TTC549 (cell line): Measurements from ENCODE around the gene TXNIP.

Source experiments
- FAIRE-seq: peaks from 2 replicates; lab custom pipeline; 2012; peaks lifted over from hg19 to GRCh38; lab: Jason Lieb, UNC

Gene TXNIP

DNA sequence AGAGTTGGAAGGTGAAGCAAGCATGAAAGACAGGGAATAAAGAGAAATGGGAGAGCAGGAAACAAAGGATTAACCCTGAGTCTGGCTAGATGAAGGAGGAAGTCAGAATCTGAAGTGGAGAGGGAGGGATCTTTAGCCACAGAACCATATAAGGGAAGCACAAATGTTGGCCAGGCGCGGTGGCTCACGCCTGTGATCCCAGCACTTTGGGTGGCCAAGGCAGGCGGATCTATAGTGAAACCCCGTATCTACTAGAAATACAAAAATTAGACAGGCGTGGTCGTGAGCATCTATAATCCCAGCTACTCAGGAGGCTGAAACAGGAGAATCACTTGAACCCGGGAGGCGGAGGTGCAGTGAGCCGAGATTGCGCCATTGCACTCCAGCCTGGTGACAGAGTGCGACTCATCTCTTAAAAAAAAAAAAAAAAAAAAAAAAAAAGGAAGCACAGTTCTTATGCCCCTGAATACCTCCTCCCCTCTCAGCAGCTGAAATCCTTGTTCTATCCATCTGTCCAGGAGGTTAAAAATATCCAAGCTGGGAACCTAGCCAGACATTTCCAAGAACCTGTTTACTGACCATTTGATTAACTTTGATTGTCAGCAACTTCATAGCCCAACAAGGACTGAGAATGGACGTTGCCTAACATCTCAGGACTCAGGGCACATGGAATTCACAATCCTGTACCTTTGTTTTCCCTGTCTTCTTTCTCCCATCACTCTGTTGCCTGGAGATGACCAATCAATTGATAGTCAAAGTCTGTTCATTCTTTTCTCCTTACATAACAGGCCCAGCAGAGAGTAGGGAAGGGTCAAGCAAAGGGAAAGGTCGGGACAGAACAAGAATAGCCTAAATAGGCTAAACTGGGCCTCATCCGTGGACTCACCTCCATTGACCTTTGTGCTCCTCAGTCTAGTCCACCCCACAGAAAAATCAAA, 10.6 kb downstream of the TXNIP start:
- no peak for FAIRE-seq

DNA sequence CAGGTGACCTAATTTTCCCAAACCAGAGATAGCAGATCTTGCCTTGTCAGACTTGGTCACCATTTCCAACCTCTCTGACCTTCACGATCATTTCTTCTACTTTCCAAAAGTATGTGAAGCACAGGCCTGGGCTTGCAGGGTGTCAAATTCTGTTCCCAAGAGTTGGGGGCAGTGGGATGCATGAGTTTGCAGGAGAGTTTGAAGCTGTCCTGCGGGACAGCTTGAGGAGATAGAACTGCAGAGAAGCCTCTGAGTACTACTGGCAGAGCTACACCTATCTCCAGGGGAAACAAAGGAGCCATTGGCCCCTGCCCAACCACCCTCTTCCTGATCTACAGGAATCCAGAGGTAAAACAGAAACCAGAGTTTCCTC, 11.3 kb downstream of the TXNIP start:
- no peak for FAIRE-seq

DNA sequence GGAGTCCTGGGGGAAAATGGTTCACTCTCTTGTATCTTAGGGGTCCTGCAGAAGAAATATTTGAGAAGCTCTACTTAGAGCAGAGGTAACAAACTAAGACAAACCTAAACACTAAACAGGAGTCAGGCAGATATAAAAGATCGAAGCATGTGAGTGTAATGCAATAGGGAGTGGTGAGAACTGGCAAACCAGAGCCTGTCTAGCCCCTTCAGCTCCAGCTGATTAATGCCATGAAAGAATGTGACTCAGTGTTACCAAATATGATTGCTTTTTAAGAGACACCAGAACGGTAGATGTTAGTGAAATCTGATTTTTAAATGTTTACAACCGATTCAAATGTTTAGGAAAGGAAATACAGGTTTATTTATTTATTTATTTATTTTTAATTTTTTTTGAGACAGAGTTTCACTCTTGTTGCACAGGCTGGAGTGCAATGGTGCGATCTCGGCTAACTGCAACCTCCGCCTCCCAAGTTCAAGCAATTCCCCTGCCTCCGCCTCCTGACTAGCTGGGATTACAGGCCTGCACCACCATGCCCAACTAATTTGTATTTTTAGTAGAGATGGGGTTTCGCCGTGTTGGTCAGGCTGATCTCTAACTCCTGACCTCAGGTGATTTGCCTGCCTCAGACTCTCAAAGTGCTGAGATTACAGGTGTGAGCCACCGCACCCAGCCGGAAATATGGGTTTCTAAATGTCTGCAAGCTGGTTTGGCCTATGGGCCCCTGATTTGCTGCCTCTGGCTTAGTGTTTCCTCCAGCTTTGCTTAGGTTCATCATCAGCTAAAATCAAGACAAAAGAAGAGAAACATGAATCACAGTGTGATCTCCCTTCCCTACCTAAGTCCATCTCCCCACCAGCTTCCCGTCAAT, 12.2 kb downstream of the TXNIP start:
- FAIRE-seq = no peak

DNA sequence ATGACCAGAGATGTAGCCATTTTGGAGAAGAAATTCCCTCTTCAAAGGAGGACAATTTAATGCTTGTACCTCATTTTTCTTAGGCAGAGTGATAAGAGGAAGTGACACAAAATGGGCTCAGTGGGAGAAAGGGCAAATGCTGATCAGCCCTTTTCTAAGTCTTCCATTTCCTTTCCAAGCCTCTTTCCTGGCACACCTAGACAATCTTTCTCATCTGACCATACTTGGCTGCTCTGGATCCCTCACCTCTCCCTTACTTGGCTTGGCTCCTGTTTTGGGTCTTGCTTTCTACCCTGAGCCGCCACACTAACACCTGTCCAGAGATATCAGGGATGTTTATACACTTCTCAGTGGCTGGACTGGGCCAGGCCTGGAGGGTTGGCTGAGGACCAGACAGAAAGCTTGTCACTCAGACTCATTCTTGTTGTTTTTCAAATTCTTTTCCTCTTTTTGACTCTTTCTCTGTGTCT, 13.1 kb downstream of the TXNIP start:
- FAIRE-seq = no peak

DNA sequence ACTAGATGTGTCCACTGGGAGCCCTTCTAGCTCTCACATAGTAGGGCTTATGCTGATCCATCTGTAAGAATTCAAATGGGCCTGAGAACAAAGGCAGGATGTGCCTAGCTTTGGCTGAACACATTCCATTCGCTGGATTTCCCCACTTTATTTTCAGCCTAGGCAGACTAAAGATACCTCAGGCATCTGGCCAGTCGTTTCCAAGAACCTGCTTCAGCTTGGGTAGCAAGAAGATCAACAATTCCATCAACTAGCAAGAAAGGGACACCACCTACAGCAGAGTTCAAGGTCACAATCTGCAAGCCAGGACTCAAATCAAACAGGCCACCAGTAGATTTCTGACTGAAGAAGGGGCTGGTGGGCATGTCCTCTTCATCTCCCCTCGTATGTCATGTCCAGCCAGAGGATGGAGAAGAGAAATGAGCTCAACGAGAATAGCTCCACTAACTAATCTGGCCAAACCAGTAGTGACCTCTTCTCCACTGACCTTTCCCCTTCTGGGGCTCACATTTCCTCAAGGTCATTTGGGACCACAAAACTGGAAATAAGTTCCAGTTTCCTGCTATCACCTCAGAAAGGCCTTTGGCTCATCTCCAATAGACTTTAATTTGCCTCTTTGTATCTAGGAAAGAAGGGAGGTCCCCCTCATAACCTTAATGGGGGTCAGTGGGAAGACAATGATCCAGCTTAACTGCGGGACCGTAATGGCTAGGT, 14.2 kb downstream of the TXNIP start:
- FAIRE-seq = no peak

DNA sequence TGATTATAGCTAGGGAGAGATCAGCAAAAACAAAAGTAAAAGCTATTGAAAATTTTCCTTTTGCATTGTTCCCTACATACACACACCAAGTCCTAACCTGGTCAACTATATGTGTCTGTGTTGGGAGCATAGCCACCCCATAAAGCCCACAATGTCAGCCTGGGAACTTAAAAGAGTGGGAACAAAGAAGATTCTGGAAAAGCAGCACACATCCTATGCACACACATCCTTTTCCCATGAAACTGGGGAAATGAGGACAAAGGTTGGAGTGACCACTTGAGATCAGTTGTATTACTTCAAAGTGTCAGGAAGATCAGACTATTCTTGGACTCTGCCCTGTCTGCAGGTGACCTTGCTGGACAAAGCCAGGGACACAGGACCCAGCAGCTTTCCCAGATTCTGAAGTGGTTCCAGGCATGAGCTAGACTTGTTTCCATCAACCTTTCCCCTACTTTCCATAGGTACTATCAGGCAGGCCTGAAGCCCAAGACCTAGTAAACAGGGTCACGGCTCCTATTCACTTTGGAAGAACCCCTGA, 15.9 kb downstream of the TXNIP start:
- no peak for FAIRE-seq

DNA sequence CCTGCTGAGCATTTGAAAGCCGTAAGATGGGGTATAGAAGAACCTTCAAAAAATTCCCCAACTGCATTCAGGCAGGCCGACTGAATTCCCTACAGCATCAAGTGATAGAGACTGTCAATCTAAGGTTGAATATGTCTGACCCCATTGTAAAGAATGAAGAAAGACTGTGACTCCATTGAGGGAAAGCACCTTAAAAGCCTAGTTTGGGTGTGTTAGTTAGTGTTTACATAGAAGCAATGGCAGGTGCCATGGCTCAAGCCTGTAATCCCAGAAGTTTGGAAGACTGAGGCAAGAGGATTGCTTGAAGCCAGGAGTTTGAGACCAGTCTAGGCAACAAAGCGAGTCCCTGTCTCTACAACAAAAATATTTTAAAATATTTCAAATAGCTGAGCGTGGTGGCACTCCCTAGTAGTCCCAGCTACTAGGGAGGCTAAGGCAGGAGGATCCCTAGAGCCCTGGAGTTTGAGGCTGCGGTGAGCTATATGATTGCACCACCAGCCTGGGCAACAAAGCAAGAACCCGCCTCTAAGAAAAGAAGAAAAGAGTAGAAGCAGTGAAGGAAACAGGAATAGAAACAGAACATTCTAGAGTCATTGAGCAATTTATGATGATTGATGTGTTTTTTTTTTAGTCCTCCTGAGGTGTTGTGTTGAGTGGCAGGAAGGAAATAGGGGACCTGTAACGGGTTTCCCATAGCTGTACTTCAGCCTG, 16.5 kb downstream of the TXNIP start:
- no peak for FAIRE-seq

DNA sequence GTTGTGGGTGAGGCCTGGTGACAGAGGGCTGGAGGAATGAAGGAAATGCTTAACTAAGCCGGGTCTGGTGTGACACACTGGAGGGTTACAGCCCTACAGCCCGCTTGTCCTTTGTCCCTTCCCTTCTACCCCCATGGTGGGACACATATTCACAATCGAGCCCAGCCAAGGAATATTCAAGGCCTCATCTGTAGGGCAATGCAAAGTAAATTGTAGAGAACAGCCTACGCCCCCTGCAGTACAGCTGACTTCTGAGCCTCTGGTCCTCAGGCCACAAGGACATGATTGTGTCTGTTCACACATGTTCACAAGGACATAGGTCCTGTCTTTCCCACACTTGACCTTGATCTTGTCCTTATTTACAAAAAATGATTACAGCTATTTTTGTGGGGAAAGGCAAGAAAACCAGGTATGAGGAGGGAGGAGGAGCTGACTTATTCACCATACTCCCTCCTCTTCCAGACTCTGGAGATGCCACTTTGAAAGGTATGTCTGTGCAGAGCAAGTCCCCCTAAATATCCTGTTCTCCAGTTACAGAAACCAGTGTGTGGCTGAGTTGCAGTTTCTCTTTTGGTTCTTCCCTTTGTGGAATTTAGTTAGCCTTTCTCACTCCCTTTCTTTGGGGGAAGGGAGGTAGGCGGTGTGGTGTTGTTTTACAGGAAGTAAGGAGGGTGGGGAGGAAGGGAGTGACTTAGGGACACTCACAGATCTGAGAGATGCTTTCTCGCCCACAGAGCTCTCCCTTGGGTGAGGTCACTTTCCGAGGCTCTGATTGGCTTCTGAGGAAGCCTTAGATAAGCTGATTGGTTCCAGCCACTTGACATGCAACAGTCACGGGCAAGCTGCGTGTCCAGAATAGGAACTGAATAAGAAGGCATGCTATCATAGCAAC, 17.3 kb downstream of the TXNIP start:
- peak; percentile 87 for FAIRE-seq

DNA sequence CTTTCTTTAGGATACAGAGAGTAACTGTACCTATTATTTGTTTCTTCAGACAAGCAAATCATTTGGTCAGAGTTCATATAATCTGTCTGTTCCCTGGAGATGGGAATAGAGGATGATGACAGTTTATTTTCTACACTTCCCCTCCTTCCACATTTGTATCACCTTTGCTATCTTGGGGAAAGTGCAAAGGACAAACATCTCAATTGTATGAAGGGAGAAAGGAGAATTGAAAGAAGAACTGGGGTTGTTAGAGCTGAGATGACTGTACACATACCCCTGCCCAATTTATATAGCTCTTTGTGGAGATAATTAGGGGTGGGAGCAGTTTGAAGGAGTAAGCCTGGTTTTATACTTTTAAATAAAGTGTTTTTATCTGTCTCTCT, 17.9 kb downstream of the TXNIP start:
- no peak for FAIRE-seq

DNA sequence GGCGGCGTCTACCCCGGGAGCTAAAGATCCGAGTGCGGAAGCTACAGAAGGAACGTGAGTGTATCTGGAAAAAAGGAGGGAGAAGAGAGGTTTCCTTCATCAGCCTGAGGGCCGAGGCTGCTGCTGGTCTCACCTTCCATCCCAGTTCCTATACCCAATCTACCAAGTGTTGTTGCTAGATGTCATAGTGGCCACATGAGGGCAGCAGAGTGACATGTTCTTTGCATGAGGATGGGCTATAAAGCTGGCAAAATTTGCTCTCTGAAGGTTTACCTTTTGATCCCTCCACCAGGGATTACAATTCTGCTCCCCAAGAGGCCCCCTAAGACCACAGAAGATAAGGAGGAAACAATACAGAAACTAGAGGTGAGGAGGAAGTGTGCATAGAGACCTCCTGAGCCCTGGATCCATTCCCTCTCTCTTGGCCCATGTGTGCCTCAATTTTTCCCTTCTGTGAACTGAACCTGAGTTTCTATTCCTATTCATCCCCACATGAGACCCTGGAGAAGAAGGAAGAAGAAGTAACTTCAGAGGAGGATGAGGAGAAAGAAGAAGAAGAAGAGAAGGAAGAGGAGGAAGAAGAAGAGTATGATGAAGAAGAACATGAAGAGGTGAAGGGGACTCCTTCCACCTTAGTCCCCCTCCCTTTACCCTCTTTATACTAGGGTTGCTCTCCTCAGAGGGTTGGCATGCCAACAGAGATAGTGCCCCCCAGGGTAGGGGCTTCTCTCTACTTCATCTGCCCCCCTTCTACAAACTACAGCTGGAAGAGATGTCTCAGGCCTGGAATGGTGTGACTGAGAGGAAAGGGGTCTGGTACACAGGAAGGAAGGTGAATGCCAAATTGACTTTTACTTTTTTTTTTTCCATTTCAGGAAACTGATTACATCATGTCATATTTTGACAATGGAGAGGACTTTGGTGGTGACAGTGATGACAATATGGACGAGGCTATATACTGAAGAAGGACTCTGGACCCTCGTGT, 18.6 kb downstream of the TXNIP start:
- peak; percentile 85 for FAIRE-seq

DNA sequence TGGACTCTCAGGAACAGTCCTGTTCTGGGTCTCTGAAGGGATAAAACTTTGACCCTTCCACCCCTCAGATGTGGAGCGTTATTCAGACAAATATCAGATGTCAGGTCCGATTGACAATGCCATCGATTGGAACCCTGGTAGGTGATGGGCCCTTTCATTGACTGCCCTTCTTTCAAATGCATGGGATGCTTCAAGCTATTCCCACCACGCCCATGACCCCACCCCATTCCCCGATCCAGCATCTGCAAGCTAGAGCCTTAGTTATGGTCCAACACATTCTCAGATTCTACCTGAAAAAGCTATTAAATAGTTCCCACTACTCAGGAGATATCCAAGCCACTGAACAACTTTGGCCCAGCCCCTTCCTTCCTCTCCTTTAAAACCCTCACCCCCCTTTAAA, 19.4 kb downstream of the TXNIP start:
- FAIRE-seq = no peak

DNA sequence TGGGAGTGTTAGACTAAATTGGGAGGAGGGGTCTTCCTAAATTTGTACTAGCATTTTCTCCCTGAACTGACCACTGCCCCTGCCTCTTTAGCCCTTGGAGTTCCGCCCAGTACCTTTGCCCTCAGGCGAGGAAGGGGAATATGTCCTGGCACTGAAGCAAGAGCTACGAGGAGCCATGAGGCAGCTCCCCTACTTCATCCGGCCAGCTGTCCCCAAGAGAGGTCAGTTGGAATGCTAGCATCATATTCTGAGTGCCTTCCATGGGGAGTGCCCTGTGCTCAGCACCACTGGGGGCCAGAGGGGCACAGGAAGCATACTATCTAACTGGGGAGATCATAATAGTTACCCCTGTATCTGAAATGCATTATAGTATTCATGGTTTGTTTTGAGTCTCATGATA, 21.2 kb downstream of the TXNIP start:
- FAIRE-seq = no peak

DNA sequence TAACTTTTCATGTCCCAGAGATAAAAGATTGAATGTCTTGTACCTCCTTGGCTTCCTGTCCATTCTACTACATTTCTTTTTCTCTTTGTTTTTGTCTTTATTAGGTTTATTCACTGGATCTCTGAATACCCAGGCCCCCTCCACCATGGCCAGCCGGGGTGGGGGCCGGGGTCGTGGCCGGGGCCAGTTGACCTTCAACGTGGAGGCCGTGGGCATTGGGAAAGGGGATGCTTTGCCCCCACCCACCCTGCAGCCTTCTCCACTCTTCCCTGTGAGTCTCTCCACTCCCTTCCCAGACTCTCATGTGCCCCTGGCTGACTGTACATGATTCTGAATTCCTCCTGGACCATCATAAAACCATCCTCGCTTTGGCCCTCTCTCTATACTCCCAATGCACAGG, 21.7 kb downstream of the TXNIP start:
- FAIRE-seq = no peak

DNA sequence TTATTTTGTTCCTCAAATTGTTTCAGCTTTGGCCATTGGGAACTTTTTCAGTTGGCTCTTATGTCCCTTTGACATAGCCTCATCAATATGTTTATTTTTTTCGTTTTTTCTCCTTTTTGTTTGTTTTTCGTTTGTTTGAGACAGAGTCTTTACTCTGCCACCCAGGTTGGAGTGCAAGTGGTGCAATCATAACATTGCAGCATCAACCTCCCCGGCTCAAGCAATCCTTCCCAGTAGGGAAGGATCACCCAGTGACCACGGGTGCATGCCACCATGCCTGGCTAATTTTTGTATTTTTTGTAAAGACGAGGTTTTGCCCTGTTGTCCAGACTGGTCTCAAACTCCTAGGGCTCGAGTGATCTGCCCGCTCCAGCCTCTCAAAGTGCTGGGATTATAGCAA, 23.8 kb downstream of the TXNIP start:
- FAIRE-seq = no peak

DNA sequence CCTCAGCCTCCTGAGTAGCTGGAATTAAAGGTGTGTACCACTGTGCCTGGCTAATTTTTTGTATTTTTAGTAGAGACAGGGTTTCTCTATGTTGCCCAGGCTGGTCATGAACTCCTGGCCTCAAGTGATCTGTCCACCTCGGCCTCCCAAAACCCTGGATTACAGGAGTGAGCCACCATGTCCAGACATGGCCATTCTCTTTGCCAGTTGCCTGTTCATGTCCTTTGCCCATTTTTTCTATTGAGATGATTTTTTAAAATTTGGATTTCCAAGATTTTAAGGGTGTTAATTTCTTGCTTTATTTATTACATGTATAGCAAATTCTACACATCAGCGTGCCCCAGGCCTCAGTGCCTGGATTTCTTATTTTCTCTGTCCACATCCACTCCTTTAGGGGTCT, 29.1 kb downstream of the TXNIP start:
- no peak for FAIRE-seq

DNA sequence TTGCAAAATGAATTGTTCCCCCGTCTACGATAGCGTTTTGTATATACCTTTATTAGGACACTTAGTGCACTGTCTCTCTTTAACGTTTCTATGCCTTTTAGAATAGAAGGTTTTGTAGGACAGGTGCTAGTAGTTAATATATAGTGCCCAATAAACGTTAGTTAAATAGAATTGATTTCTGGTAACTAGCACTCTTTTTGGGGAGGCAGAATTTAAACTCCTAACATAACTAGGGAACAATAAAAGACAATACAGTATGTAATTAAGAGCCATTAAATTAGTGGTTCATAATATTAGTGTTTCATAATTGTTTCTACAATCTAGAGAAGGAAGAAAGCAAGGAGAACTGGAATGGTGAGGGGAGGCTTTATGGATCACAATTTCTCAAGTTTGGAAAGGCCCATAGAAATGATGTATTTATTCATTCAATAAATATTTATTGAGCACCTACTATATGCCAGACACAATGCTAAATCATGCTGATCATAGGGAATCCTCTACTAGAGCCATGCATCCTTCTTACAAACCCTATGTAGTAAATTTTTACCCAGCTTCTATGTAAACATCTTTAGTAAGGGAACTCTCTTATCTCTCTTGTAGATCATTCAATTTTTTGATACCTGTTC, 31.1 kb downstream of the TXNIP start:
- FAIRE-seq = no peak

DNA sequence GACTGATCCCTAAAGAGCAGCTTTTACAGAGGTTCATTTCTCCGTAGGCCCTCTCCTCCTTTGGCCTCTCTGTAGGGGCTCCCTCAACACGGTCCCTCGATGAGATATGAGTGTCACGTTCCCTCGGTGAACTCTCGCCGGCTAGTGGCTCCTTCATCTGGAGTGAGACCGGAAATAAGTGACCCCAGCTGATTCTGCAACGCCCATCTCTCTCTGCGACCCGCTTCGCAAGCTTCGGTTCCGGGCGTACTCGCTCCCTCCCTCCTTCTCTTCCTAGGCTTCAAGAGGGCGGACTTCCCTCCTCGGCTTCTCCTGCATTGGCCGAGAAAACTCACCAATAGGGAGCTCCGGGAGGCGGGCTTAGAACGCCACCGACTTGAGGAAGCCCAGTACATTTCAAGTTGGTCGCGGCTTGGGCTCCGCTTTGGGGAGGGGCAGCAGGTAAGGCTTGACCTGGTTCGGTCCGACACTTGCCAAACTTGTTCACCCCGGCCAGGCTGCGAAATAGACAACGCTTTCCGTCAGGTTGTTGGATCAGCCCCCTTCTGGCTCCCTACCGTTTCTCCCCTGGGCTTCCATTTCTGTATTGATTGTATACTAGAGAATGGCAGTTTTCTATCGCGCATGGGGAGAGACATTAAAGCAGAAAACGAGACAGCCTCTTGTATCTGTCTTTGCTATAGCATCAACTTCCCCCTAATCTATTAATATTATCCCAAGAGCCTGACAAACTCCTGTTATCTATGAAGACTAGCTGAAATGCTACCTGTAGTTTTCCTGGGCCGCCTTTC, 31.9 kb downstream of the TXNIP start, which contains the start of the genes ANKRD34A and POLR3GL:
TSS of gene ANKRD34A (minus strand) at position 248 of the 791 bp plus-strand sequence. CDS start 2,816 bp downstream, outside the sequence.
TSS of gene POLR3GL (plus strand) at position 363 of the 791 bp plus-strand sequence. CDS start 10,176 bp downstream, outside the sequence.
- peak; percentile 99 for FAIRE-seq
